ENCODE measurements around the gene CANX. TPM values are rescaled to one million over a fixed set of nuclear protein-coding genes. Genes with fewer than 3 reads are reported as not detected.

The CANX gene
- total and polyA plus RNA-seq, 2 of the 13 experiments (the other 11 are each of a cell fraction or from before 2014, with no cell fraction given), result 477 to 680 TPM

DNA sequence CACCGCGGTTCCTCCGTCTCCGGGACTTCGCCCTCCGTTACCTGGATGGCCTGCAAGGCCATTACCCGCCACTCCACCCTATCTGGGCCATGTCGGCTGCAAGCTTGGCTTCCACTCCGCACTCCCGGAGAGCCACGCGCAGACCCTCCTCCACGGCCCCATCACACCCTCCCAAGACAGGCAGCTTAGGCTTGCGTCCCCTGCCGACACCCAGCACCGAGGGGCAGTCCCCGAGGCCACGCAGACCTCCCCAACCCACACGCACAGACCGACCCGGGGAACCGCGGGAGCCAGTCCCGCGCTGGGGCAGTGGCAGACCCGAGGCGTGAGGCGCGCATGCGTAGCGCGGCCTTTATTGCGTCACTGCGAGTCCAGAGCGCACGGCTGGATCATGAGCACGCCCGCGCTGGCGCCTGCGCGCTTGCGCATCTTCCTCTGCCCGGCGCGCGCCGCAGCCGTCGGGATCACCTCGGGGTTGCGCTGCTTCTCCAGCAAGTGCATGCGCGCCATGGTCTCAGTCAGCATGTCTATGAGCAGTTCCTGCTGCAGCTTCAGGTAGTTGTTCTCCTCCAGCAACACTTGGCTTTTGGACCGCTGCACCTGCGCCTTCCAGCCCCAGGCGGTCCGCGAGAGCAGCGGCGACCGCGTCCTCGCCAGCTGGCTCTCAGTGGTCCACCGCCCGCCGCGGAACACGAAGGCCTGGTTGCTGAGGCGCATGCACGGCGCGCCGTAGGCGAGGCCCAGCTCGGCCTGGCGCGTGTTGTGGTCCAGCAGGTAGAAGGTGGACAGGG, 20.3 kb upstream of the CANX start (continued):
- peak; percentile 81 for TF ChIP-seq ZNF407 (CRISPR knock-in tag; IDR thresholded peaks at IDR 0.05; ENCODE audit: not compliant biosample characterization)
- TF ChIP-seq ZNF761 (CRISPR knock-in tag; conservative IDR thresholded peaks at IDR 0.05), result 0 out of 2 replicates have a peak, but pooled peaks have one; percentile 80
- TF ChIP-seq ZNF496 (CRISPR knock-in tag; IDR thresholded peaks at IDR 0.05; ENCODE audit: insufficient replicate concordance), result no peak
- TF ChIP-seq RBAK (CRISPR knock-in tag; IDR thresholded peaks at IDR 0.05), result peak; percentile 15; the same call in 1 of the 2 replicates
- TF ChIP-seq, protein P1, sequence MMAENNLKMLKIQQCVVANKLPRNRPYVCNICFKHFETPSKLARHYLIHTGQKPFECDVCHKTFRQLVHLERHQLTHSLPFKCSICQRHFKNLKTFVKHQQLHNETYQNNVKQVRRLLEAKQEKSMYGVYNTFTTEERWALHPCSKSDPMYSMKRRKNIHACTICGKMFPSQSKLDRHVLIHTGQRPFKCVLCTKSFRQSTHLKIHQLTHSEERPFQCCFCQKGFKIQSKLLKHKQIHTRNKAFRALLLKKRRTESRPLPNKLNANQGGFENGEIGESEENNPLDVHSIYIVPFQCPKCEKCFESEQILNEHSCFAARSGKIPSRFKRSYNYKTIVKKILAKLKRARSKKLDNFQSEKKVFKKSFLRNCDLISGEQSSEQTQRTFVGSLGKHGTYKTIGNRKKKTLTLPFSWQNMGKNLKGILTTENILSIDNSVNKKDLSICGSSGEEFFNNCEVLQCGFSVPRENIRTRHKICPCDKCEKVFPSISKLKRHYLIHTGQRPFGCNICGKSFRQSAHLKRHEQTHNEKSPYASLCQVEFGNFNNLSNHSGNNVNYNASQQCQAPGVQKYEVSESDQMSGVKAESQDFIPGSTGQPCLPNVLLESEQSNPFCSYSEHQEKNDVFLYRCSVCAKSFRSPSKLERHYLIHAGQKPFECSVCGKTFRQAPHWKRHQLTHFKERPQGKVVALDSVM (CRISPR knock-in tag; IDR thresholded peaks at IDR 0.05), result no peak; the same call in 1 of the 2 replicates
- TF ChIP-seq, protein P2, sequence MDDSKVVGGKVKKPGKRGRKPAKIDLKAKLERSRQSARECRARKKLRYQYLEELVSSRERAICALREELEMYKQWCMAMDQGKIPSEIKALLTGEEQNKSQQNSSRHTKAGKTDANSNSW (CRISPR knock-in tag; IDR thresholded peaks at IDR 0.05; ENCODE audit: borderline replicate concordance), result 0 out of 2 replicates have a peak, but pooled peaks have one; percentile 20
- TF ChIP-seq GFI1 (CRISPR knock-in tag; IDR thresholded peaks at IDR 0.05; ENCODE audit: borderline replicate concordance), result no peak
- TF ChIP-seq CCDC6 (CRISPR knock-in tag; IDR thresholded peaks at IDR 0.05), result peak; percentile 92
- no peak for TF ChIP-seq ZNF781 (CRISPR knock-in tag; IDR thresholded peaks at IDR 0.05; ENCODE audit: borderline replicate concordance, not compliant biosample characterization)
- peak; percentile 66; the same call in 1 of the 2 replicates for TF ChIP-seq ZNF460 (CRISPR knock-in tag; IDR thresholded peaks at IDR 0.05; ENCODE audit: borderline replicate concordance)
- TF ChIP-seq GABPB1 (CRISPR knock-in tag; IDR thresholded peaks at IDR 0.05), result peak; percentile 79
- TF ChIP-seq, protein P3, sequence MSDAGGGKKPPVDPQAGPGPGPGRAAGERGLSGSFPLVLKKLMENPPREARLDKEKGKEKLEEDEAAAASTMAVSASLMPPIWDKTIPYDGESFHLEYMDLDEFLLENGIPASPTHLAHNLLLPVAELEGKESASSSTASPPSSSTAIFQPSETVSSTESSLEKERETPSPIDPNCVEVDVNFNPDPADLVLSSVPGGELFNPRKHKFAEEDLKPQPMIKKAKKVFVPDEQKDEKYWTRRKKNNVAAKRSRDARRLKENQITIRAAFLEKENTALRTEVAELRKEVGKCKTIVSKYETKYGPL (CRISPR knock-in tag; IDR thresholded peaks at IDR 0.05), result peak; percentile 68; the same call in 1 of the 2 replicates
- TF ChIP-seq ZNF547 (CRISPR knock-in tag; IDR thresholded peaks at IDR 0.05), result peak; percentile 83; the same call in 1 of the 2 replicates
- no peak for TF ChIP-seq POGZ (CRISPR knock-in tag; IDR thresholded peaks at IDR 0.05)

Data from HepG2 (cell line).